Osteocyte (in vitro differentiated cells): ENCODE measurements around the gene REL. TPM values are rescaled to one million over a fixed set of nuclear protein-coding genes. Genes with fewer than 3 reads are reported as not detected.
"Not testable (repeated sequence)": the region's sequence is repeated elsewhere in the genome, so short reads cannot be mapped to it uniquely, and the experiment has no call there.

Experiments used
- DNase-seq: peaks from one replicate; pipeline ENCODE4 v3.0.0; 2021; ENCODE audit warnings: mixed read lengths; ENCODE audit not compliant: unreplicated experiment; ENCODE audit errors: extremely low spot score
- H3K27ac Mint-ChIP-seq: one replicate; pipeline ENCODE4 v1.8.0; 2021; ENCODE audit warnings: mild to moderate bottlenecking, mixed read lengths; ENCODE audit not compliant: unreplicated experiment
- H3K27me3 Mint-ChIP-seq: one replicate; pipeline ENCODE4 v1.8.0; 2021; ENCODE audit warnings: mixed read lengths; ENCODE audit not compliant: unreplicated experiment
- H3K36me3 Mint-ChIP-seq: one replicate; pipeline ENCODE4 v1.8.0; 2021; ENCODE audit warnings: mixed read lengths; ENCODE audit not compliant: unreplicated experiment
- H3K4me1 Mint-ChIP-seq: one replicate; pipeline ENCODE4 v1.8.0; 2021; ENCODE audit warnings: mixed read lengths; ENCODE audit not compliant: unreplicated experiment
- H3K4me3 Mint-ChIP-seq: one replicate; pipeline ENCODE4 v1.8.0; 2021; ENCODE audit warnings: mild to moderate bottlenecking, moderate library complexity, mixed read lengths; ENCODE audit not compliant: unreplicated experiment
- H3K9me3 Mint-ChIP-seq: one replicate; pipeline ENCODE4 v1.8.0; 2021; ENCODE audit warnings: mixed read lengths; ENCODE audit not compliant: unreplicated experiment
- CTCF ChIP-seq: fragments of 200-600 bp; sonication (generic); IDR thresholded peaks from 2 replicates; pipeline ENCODE4 v1.5.0; 2021; ENCODE audit warnings: antibody characterized with exemption, mild to moderate bottlenecking, moderate library complexity
- total RNA-seq: library from RNA; stranded (reverse); gene quantifications from 2 replicates; pipeline ENCODE4 v1.2.1, GENCODE V29; 2021

Gene REL
- total RNA-seq, 1 donor from 2014 or later: 7.1 TPM

GRCh38 chr2:60906395-60906794 lies 25.0 kb downstream of the REL start:
- Mint-ChIP-seq H3K36me3 (peaks cover 13% of the 10 kb centered on the region), H3K4me1 (no peaks in the 10 kb centered on the region), H3K9me3 (no peaks in the 10 kb centered on the region), H3K4me3 (no peak overlapping the region), H3K27ac (no peak overlapping the region), H3K27me3 (no peaks in the 10 kb centered on the region)
- TF ChIP-seq CTCF: no peak
- DNase-seq: no peak

- TF ChIP-seq CTCF: no peak
- Mint-ChIP-seq H3K9me3 (no peaks in the 10 kb centered on the region), H3K27ac (no peak overlapping the region), H3K4me1 (no peaks in the 10 kb centered on the region), H3K27me3 (no peaks in the 10 kb centered on the region), H3K4me3 (no peak overlapping the region), H3K36me3 (peaks cover 12% of the 10 kb centered on the region)
- no peak for DNase-seq
Observed at GRCh38 chr2:60907329-60907728, 26.0 kb downstream of the REL start.

- no peak for TF ChIP-seq CTCF
- H3K4me1 Mint-ChIP-seq: peaks cover 16% of the 10 kb centered on the region
- H3K4me3 Mint-ChIP-seq: no peak overlapping the region
- H3K27me3 Mint-ChIP-seq: no peaks in the 10 kb centered on the region
- H3K9me3 Mint-ChIP-seq: no peaks in the 10 kb centered on the region
- peaks cover 24% of the 10 kb centered on the region for H3K36me3 Mint-ChIP-seq
- no peak for DNase-seq
- H3K27ac Mint-ChIP-seq: peak overlapping the region; percentile 21
Observed at GRCh38 chr2:60925994-60926740, 44.8 kb downstream of the REL start.

- Mint-ChIP-seq H3K36me3 (peaks cover 23% of the 10 kb centered on the region), H3K9me3 (no peaks in the 10 kb centered on the region), H3K4me1 (peaks cover 16% of the 10 kb centered on the region), H3K27ac (peak overlapping the region; percentile 25), H3K27me3 (no peaks in the 10 kb centered on the region), H3K4me3 (no peak overlapping the region)
- no peak for DNase-seq
- no peak for TF ChIP-seq CTCF
Observed at GRCh38 chr2:60926741-60927552, 45.6 kb downstream of the REL start.

- not testable (repeated sequence) for H3K27me3 Mint-ChIP-seq, H3K4me3 Mint-ChIP-seq, H3K27ac Mint-ChIP-seq, H3K9me3 Mint-ChIP-seq, DNase-seq, H3K4me1 Mint-ChIP-seq
- H3K36me3 Mint-ChIP-seq: peaks cover 11% of the 10 kb centered on the region
Observed at GRCh38 chr2:60932061-60932460, 50.7 kb downstream of the REL start.
